HG03571 (cell line): ENCODE data around the gene PPP2R3B.

Experiments used
- ATAC-seq: cut with Tn5 transposase; IDR thresholded peaks from one replicate; pipeline ENCODE4 v1.9.1; 2021; ENCODE audit not compliant: unreplicated experiment

Gene PPP2R3B

GRCh38 chrX:370963-371745 is 15.6 kb downstream of the PPP2R3B start:
- ATAC-seq: no peak

GRCh38 chrX:370244-370962 is 16.3 kb downstream of the PPP2R3B start:
- ATAC-seq: no peak

- ATAC-seq: no peak
Measured at GRCh38 chrX:369563-370101, 17.1 kb downstream of the PPP2R3B start.

- ATAC-seq: no peak
Measured at GRCh38 chrX:368811-369562, 17.7 kb downstream of the PPP2R3B start.

- ATAC-seq: no peak
Measured at GRCh38 chrX:367866-368265, 18.8 kb downstream of the PPP2R3B start.

GRCh38 chrX:367349-367748 is 19.4 kb downstream of the PPP2R3B start:
- no peak for ATAC-seq

- ATAC-seq: no peak
Measured at GRCh38 chrX:363621-364375, 22.9 kb downstream of the PPP2R3B start.

GRCh38 chrX:362937-363620 is 23.6 kb downstream of the PPP2R3B start:
- ATAC-seq: no peak

- no peak for ATAC-seq
Measured at GRCh38 chrX:362351-362750, 24.4 kb downstream of the PPP2R3B start.

GRCh38 chrX:361231-362145 is 25.2 kb downstream of the PPP2R3B start:
- no peak for ATAC-seq

- ATAC-seq: no peak
Measured at GRCh38 chrX:360496-361150, 26.1 kb downstream of the PPP2R3B start.

- ATAC-seq: no peak
Measured at GRCh38 chrX:358651-359143, 28.0 kb downstream of the PPP2R3B start.

GRCh38 chrX:357693-358471 is 28.8 kb downstream of the PPP2R3B start:
- ATAC-seq: no peak

GRCh38 chrX:357035-357692 is 29.5 kb downstream of the PPP2R3B start:
- ATAC-seq: no peak

- no peak for ATAC-seq
Measured at GRCh38 chrX:356385-357034, 30.2 kb downstream of the PPP2R3B start.

GRCh38 chrX:355329-356050 is 31.2 kb downstream of the PPP2R3B start:
- no peak for ATAC-seq
